GM12878 (cell line): Measurements from ENCODE around the gene AFTPH. TPM values are rescaled to one million over a fixed set of nuclear protein-coding genes. Genes with fewer than 3 reads are reported as not detected.

Experiments
- MEF2B ChIP-seq: fragments of 450-650 bp; IDR thresholded peaks from 2 replicates; pipeline ENCODE4 v1.6.1; 2018; ENCODE audit warnings: mild to moderate bottlenecking, moderate library complexity; ENCODE audit not compliant: partially characterized antibody, poor library complexity, severe bottlenecking
- TCF3 ChIP-seq: IDR thresholded peaks from 2 replicates; pipeline ENCODE4 v1.6.1; 2012; ENCODE audit warnings: low read depth, mild to moderate bottlenecking, low read length, borderline replicate concordance; ENCODE audit not compliant: insufficient read depth
- ZNF24 ChIP-seq: fragments of 450-650 bp; IDR thresholded peaks from 2 replicates; pipeline ENCODE4 v1.6.1; 2017; ENCODE audit warnings: antibody characterized with exemption, mild to moderate bottlenecking
- polyA plus RNA-seq, 11 experiments: library from polyadenylated mRNA; depleted of rRNA in 4 of 11; unstranded in 6 of 11; stranded (reverse) in 5 of 11; fragments of >200 nt; fragmentation: Nextera tagmentation in 4 of 11; fragmentation: Illumina TruSeq in 1 of 11; extraction: Ambion mirVana in 4 of 11; extraction: Trizol in 1 of 11; gene quantifications; 1 replicate in 1 of 11; 2 replicates in 10 of 11; pipeline versions ENCODE4 v1.2.1 to v1.2.3, GENCODE V29; 2011 to 2016; ENCODE audit warnings: inconsistent platforms in 2 of 11, missing spikeins in 2 of 11, low read depth in 1 of 11
- total RNA-seq, 4 experiments: library from RNA; depleted of rRNA in 3 of 4; stranded (reverse); fragments of >200 nt in 3 of 4; fragmentation: Illumina TruSeq in 1 of 4; extraction: Trizol in 1 of 4; gene quantifications; 2 replicates each; pipeline versions ENCODE4 v1.2.1 to v1.2.3, GENCODE V29; 2013 to 2021
- TF ChIP-seq, protein P1 (sequence below): fragments of 450-650 bp; formaldehyde crosslinking; IDR thresholded peaks from 2 replicates; pipeline ENCODE4 v1.4.0; 2020; ENCODE audit warnings: mild to moderate bottlenecking, moderate library complexity
- TF ChIP-seq, protein P2 (sequence below): fragments of 450-650 bp; formaldehyde crosslinking; IDR thresholded peaks from 2 replicates; pipeline ENCODE4 v1.4.0; 2022; ENCODE audit warnings: mild to moderate bottlenecking, moderate library complexity

AFTPH gene
- total and polyA plus RNA-seq, 10 of the 15 experiments (the other 5 are each of a cell fraction or from before 2014, with no cell fraction given) = 25.6 to 77.3 (median 39.5) TPM

DNA sequence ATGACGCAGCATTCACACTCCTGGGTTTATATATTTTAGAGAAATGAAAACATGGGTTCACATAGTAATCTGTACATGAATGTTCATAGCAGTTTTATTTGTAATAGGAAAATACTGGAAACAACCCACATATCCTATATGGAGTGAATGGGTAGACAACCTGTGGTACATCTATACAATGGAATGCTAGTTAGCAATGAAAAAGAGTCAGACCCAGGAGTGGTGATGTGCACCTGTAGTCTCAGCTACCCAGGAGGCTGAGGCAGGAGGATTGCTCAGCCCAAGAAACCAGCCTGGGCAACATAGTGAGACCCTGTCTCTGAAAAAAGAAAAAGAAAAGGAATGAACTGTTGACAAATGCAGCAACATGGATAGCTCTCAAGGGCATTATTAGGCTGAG, 25.9 kb downstream of the AFTPH start (continued):
- TF ChIP-seq TCF3 (no peak), MEF2B (no peak), ZNF24 (no peak)
- TF ChIP-seq, protein P1, sequence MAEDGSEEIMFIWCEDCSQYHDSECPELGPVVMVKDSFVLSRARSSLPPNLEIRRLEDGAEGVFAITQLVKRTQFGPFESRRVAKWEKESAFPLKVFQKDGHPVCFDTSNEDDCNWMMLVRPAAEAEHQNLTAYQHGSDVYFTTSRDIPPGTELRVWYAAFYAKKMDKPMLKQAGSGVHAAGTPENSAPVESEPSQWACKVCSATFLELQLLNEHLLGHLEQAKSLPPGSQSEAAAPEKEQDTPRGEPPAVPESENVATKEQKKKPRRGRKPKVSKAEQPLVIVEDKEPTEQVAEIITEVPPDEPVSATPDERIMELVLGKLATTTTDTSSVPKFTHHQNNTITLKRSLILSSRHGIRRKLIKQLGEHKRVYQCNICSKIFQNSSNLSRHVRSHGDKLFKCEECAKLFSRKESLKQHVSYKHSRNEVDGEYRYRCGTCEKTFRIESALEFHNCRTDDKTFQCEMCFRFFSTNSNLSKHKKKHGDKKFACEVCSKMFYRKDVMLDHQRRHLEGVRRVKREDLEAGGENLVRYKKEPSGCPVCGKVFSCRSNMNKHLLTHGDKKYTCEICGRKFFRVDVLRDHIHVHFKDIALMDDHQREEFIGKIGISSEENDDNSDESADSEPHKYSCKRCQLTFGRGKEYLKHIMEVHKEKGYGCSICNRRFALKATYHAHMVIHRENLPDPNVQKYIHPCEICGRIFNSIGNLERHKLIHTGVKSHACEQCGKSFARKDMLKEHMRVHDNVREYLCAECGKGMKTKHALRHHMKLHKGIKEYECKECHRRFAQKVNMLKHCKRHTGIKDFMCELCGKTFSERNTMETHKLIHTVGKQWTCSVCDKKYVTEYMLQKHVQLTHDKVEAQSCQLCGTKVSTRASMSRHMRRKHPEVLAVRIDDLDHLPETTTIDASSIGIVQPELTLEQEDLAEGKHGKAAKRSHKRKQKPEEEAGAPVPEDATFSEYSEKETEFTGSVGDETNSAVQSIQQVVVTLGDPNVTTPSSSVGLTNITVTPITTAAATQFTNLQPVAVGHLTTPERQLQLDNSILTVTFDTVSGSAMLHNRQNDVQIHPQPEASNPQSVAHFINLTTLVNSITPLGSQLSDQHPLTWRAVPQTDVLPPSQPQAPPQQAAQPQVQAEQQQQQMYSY (CRISPR knock-in tag) = no peak
- TF ChIP-seq, protein P2, sequence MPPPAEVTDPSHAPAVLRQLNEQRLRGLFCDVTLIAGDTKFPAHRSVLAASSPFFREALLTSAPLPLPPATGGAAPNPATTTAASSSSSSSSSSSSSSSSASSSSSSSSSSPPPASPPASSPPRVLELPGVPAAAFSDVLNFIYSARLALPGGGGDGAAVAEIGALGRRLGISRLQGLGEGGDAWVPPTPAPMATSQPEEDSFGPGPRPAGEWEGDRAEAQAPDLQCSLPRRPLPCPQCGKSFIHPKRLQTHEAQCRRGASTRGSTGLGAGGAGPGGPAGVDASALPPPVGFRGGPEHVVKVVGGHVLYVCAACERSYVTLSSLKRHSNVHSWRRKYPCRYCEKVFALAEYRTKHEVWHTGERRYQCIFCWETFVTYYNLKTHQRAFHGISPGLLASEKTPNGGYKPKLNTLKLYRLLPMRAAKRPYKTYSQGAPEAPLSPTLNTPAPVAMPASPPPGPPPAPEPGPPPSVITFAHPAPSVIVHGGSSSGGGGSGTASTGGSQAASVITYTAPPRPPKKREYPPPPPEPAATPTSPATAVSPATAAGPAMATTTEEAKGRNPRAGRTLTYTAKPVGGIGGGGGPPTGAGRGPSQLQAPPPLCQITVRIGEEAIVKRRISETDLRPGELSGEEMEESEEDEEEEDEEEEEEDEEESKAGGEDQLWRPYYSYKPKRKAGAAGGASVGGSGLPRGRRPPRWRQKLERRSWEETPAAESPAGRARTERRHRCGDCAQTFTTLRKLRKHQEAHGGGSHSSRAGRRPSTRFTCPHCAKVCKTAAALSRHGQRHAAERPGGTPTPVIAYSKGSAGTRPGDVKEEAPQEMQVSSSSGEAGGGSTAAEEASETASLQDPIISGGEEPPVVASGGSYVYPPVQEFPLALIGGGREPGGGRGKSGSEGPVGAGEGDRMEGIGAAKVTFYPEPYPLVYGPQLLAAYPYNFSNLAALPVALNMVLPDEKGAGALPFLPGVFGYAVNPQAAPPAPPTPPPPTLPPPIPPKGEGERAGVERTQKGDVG (CRISPR knock-in tag) = no peak
- TF ChIP-seq, all 136 proteins: peak for 0
